ENCODE measurements around the gene LMF1.

Gene LMF1

GRCh38 chr16:872436-873242, 98.1 kb downstream of the LMF1 start:
- TF ChIP-seq CTCF (IDR thresholded peaks at IDR 0.05; ENCODE audit: borderline replicate concordance, insufficient read depth, low read depth, low read length), result no peak
- no peak overlapping the region for H3K4me3 ChIP-seq (ENCODE audit: low read depth, low read length)

- H3K4me3 ChIP-seq (ENCODE audit: low read depth, low read length), result no peak overlapping the region
- no peak for TF ChIP-seq CTCF (IDR thresholded peaks at IDR 0.05; ENCODE audit: borderline replicate concordance, insufficient read depth, low read depth, low read length)
Measured at GRCh38 chr16:871562-872345, 99.0 kb downstream of the LMF1 start.

GRCh38 chr16:870856-871561, 99.8 kb downstream of the LMF1 start:
- TF ChIP-seq CTCF (IDR thresholded peaks at IDR 0.05; ENCODE audit: borderline replicate concordance, insufficient read depth, low read depth, low read length), result no peak
- no peak overlapping the region for H3K4me3 ChIP-seq (ENCODE audit: low read depth, low read length)

- TF ChIP-seq CTCF (IDR thresholded peaks at IDR 0.05; ENCODE audit: borderline replicate concordance, insufficient read depth, low read depth, low read length), result no peak
Measured at GRCh38 chr16:869823-870641, 100.8 kb downstream of the LMF1 start.

GRCh38 chr16:868846-869822, 101.7 kb downstream of the LMF1 start:
- no peak for TF ChIP-seq CTCF (IDR thresholded peaks at IDR 0.05; ENCODE audit: borderline replicate concordance, insufficient read depth, low read depth, low read length)
- H3K4me3 ChIP-seq (ENCODE audit: low read depth, low read length), result no peak overlapping the region

More at GRCh38 chr16:869823-870641, 100.8 kb downstream of the LMF1 start:
- H3K4me3 ChIP-seq (ENCODE audit: low read depth, low read length), result no peak overlapping the region

Data from GM12875 (cell line).